EH (cell line): ENCODE data around the gene RPUSD3.

Source experiments
- DNase-seq: peaks from one replicate; pipeline ENCODE4 v3.0.0-alpha.2; 2015; ENCODE audit warnings: low read depth

Gene RPUSD3

DNA sequence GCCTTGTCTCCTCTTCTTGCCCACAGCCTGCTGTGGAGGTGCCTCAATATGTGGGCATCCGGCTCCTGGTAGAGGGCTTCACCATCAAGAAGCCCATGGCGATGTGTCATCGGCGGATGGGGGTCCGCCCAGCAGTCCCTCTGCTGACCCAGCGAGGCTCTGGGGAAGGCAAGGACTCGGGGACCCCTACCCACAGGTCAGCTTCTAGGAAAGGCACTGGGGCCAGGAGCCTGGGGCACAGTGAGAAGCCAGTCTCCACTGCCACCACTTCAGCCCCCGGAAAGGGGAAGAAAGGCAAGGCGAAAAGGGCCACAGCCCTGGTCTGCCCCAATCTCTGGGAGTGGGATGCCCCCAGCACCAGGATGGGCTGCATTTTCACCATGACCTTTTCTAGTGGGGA, 10.7 kb downstream of the RPUSD3 start:
- DNase-seq, result no peak

- DNase-seq, result no peak
Observed at GRCh38 chr3:9831253-9831652, 12.6 kb downstream of the RPUSD3 start.

- DNase-seq, result no peak
Observed at GRCh38 chr3:9828801-9829755, 14.7 kb downstream of the RPUSD3 start.

- peak; percentile 46 for DNase-seq
Observed at GRCh38 chr3:9826815-9827573, 16.8 kb downstream of the RPUSD3 start.

DNA sequence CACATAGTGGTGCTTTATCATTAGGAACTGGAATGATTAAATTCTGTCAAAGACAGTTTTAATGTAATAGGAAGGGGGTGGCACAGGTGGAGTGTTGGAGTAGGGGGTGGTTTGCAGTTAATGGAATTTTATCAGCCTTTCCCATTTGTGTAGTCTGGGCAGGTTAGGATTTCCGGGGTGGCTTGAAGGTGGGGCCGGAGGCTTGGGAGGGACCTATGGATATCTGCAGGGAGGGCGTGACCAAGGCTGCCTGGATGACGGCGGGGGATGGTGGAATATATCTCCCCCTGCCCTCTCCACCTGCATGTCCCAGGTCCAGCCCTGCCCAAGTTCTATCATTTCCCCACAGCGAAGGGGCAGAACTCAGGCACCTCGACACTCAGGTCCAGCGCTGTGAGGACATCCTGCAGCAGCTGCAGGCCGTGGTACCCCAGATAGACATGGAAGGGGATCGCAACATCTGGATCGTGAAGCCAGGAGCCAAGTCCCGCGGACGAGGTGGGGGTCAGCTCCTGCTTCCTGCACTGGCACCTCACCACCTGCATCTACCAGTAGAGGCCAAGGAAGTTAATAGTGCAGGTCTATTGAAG, 18.3 kb downstream of the RPUSD3 start:
- no peak for DNase-seq

GRCh38 chr3:9820946-9821345, 22.9 kb downstream of the RPUSD3 start:
- DNase-seq, result peak; percentile 34

GRCh38 chr3:9820543-9820942, 23.3 kb downstream of the RPUSD3 start:
- no peak for DNase-seq

GRCh38 chr3:9818666-9819335, 25.0 kb downstream of the RPUSD3 start:
- DNase-seq, result no peak

GRCh38 chr3:9817436-9817835, 26.4 kb downstream of the RPUSD3 start:
- DNase-seq, result no peak

GRCh38 chr3:9815986-9816385, 27.8 kb downstream of the RPUSD3 start:
- DNase-seq, result no peak

GRCh38 chr3:9812870-9813483, 30.8 kb downstream of the RPUSD3 start:
- no peak for DNase-seq

- DNase-seq, result peak; percentile 15
Observed at GRCh38 chr3:9810846-9811245, 33.0 kb downstream of the RPUSD3 start.

GRCh38 chr3:9810433-9810770, 33.4 kb downstream of the RPUSD3 start:
- DNase-seq, result no peak

- peak; percentile 76 for DNase-seq
Observed at GRCh38 chr3:9809615-9810432, 34.0 kb downstream of the RPUSD3 start, which contains the start of gene TTLL3. Gene TTLL3 (plus strand): TSS chr3:9810262. CDS start chr3:9810662, 400 bp downstream.

DNA sequence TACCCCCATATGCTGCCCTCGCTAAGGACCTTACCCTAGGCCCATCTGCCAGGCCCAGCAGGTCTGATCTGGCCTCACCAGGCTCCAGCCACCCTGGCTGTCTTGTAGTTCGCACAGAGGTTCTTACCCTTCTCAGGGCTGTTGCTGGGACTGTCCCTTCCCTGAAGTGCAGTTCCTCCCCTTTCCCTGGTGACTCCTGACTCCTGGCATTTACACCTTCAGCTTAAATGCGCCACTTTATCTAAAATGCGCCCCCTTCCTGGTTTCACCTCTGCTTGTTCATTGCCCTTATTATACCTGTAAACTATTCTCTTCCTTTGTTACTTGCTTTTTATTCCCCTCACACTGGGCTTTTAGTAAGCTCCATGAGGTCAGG, 34.6 kb downstream of the RPUSD3 start:
- DNase-seq, result no peak

DNA sequence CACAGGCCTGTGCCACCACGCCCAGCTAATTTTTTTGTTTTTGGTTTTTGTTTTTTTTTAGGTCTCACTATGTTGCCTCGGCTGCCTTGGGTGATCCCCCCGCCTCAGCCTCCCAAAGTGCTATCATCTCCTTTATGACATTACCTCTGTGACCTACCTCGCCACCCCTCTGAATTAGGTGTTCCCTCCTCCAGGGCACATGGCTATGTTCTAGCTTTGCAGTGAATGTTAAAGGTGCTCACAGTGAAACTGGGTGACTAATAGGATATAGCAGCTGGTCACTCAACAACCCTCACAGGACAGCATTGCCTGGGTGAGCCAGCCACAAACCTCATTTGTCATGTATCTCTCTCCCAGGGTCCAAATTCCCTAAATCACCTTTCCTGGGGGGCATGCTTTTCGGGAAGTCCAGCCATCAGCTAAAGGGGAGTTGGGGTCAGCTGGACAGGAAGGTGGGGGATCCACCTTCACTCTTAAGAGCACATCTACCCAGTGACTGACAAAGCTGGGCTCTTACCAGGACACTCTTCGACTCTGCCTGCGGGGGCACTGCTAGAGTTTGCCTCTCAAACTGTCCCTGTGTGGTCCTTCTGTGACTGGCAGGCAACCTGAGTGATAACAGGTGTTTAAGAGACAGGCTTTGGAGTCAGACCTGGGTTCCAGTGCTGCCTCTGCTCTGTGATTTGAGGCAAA, 35.3 kb downstream of the RPUSD3 start:
- DNase-seq, result peak; percentile 36

- DNase-seq, result no peak
Observed at GRCh38 chr3:9807981-9808344, 35.8 kb downstream of the RPUSD3 start.

GRCh38 chr3:9806688-9807589, 36.9 kb downstream of the RPUSD3 start:
- DNase-seq, result no peak

- DNase-seq, result no peak
Observed at GRCh38 chr3:9806137-9806536, 37.7 kb downstream of the RPUSD3 start.
